Stomach (tissue), 4 donors: ENCODE results near the gene MAGOHB.

Experiments used
- CTCF ChIP-seq, 7 experiments: fragments of 450-650 bp in 4 of 7; fragments of 200-600 bp in 3 of 7; sonication (generic) in 3 of 7; IDR thresholded peaks; one replicate each; pipeline ENCODE4 v1.5.1; 2016 to 2019; ENCODE audit warnings: antibody characterized with exemption in 7 of 7, control low read depth in 2 of 7, mild to moderate bottlenecking in 1 of 7
- EP300 ChIP-seq: sonication (generic); formaldehyde crosslinking; IDR thresholded peaks from one replicate; pipeline ENCODE4 v1.6.1; 2017; ENCODE audit warnings: antibody characterized with exemption
- POLR2A ChIP-seq, 4 donors: fragments of 450-650 bp; IDR thresholded peaks; one replicate each; pipeline ENCODE4 v1.6.1; 2016; ENCODE audit warnings: antibody characterized with exemption in 4 of 4, control low read depth in 2 of 4, mild to moderate bottlenecking in 1 of 4, moderate library complexity in 1 of 4
- POLR2AphosphoS5 ChIP-seq, 3 donors: sonication (generic); formaldehyde crosslinking; IDR thresholded peaks; one replicate each; pipeline ENCODE4 v1.6.1; 2016; ENCODE audit warnings: antibody characterized with exemption in 3 of 3

DNA sequence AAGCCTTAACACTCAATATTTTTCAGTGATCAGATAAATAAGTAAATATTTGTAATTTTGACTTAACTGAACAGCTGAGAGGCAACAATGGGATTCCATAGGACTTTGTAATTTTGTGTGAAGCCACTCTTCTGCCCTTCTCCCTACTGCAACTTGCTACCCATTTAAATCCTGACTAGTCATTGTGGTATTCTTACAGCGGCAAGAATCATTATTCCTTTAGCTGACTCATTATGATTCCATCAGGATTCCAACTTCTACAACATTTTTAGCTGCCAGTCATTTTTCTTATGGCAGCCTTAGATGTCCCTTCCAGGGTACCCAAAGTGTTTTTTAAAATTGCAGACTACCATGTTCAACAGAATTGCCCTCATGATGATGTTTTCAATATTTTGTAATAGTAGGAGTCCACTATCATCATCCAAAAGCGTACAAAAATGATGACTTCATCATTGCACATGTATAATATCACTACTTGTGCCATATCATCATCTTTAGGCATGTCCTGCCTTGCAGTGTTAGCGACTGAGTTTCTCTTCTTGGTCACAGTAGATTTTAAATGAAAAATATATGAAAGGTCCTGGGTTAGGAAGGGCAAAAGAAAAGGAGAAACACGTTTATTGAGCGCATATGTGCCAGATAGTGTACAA lies 5.1 kb upstream of the MAGOHB start:
- TF ChIP-seq CTCF (IDR thresholded peaks at IDR 0.05) (no peak), POLR2A (IDR thresholded peaks at IDR 0.05) (no peak), POLR2AphosphoS5 (IDR thresholded peaks at IDR 0.05) (no peak), EP300 (no peak)
